GM13976 (cell line): ENCODE results near the gene RNF187.

ENCODE experiments used
- DNase-seq: peaks from one replicate; pipeline ENCODE4 v3.0.0; 2012; ENCODE audit warnings: low spot score
- in situ Hi-C: fragments of 300-500 bp; cut with MboI; formaldehyde crosslinking; loops from one replicate; pipeline ENCODE4 v1.12.0; 2022; ENCODE audit warnings: low sequenced_read_pairs, mixed read lengths, inconsistent platforms; ENCODE audit not compliant: unreplicated experiment
- TF ChIP-seq, protein P1 (sequence below): IDR thresholded peaks from 2 replicates; pipeline ENCODE4 v1.5.1; 2012; ENCODE audit warnings: borderline replicate concordance, mild to moderate bottlenecking; ENCODE audit not compliant: insufficient read depth; ENCODE audit errors: extremely low read depth, missing control alignments, control extremely low read depth

RNF187 gene

DNA sequence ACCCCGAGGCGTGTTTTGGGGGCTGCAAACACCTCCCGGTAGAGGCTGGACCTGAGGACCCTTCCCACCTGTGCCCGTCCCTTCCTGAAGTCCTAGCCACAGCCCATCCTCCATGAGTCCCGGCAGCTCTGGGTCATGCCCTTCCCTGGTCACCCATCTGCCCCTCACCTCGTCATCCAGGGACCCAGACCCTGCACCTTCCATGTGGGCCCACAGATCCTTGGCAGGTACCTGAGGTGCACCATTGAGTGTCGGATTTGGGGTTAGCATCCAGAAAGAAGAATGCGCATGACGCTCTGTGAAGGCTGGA, 6.8 kb downstream of the RNF187 start:
- in situ Hi-C loops: no loop called here

DNA sequence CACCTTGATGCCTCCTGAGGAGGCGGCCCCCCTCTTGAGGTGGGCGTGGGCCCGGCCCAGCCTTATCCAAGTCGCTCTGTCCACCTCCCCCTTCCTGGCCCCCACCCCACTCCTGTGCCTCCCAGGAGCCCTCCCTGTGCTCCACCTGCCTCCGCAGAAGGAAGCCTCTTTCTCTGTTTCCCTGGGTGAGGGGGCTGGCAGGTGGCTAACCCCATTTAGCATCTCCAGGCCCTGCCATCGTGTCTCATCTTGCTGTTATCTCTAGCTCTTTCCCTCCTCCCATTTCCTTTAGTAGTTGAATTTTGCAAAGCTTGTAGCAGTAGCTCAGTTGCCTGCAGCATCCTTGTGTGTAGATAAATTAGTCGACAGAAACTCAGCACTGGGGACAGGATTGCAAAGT, 7.2 kb downstream of the RNF187 start:
- TF ChIP-seq, protein P1, sequence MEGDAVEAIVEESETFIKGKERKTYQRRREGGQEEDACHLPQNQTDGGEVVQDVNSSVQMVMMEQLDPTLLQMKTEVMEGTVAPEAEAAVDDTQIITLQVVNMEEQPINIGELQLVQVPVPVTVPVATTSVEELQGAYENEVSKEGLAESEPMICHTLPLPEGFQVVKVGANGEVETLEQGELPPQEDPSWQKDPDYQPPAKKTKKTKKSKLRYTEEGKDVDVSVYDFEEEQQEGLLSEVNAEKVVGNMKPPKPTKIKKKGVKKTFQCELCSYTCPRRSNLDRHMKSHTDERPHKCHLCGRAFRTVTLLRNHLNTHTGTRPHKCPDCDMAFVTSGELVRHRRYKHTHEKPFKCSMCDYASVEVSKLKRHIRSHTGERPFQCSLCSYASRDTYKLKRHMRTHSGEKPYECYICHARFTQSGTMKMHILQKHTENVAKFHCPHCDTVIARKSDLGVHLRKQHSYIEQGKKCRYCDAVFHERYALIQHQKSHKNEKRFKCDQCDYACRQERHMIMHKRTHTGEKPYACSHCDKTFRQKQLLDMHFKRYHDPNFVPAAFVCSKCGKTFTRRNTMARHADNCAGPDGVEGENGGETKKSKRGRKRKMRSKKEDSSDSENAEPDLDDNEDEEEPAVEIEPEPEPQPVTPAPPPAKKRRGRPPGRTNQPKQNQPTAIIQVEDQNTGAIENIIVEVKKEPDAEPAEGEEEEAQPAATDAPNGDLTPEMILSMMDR: no peak
- no peak for DNase-seq
- in situ Hi-C loops: no loop called here

More for the DNA sequence above, 6.8 kb downstream of the RNF187 start:
- no peak for DNase-seq
- TF ChIP-seq, protein P1: no peak

DNA sequence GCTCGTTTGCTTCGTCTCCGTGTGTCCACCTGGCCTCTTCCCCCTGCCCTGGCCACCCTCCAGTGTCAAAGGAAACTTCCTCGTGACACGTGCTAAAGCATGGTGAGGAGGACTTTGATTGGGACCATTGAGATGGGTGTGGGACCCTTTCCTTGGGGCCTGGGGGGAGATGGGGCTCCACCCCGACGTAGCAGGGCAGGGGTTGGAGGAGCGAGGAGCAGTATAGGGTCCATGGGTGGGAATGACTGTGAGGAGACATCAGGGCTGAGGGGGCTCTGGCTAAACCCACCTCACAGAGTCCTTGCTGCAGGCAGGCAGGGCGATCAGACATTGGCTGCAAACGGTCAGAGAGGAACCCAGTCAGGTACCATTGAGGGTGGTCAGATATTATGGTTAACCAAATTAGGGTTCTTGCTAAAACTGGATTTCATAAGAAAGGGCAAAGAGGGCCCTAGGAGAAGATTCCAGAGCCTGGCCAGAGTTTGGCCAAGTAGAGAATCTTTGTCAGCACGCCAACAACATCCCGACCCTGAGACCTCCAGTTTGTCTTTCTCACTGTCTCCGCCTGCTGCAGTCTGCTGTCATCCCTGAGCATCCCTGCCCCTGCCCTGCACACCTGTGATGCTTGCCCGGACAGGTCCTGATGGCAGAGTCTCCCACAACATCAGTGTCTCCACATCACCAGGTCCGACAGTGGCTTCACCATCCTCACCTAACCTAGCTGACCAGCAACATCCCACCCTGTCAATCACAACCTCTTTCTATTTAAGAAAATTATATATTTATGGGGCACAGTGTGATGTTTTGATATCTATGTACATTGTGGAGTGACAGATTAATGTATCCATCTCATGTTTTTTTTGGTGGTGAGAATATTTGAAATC, 8.0 kb downstream of the RNF187 start:
- DNase-seq: no peak
- TF ChIP-seq, protein P1: no peak
- in situ Hi-C loops: no loop called here

DNA sequence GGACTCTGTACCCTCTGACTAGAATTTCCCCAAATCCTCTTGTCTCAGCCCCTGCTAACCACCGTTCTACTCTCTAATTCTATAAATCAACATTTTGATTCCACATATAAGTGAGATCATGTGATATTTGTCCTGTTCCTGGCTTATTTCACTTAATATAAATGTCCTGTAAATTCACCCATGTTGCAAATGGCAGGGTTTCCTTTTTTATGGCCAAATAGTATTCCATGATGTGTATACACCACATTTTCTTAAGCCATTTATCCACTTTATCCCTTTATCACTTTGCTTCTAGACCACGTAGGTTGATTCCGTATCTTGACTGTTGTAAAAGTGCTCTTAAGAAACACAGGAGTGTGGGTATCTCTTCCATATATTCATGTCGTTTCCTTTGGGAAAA, 8.9 kb downstream of the RNF187 start:
- in situ Hi-C loops: no loop called here
- DNase-seq: no peak
- TF ChIP-seq, protein P1: no peak

DNA sequence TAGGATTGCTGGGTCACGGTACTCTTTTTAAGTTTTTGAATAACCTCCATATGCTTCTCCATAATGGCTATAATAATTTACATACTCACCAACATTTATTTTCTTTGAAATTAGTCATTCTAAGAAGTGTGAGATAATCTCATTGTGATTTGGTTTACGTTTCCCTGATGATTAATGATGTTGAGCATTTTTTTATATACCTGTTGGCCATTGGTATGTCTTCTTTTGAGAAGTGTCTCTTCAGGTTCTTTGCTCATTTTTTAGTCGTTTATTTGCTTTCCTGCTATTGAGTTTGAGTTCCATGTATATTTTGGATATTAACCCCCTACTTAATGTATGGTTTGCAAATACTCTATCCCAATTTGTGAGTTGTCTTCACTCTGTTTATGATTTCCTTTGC, 9.3 kb downstream of the RNF187 start:
- in situ Hi-C loops: no loop called here
- TF ChIP-seq, protein P1: no peak
- no peak for DNase-seq

DNA sequence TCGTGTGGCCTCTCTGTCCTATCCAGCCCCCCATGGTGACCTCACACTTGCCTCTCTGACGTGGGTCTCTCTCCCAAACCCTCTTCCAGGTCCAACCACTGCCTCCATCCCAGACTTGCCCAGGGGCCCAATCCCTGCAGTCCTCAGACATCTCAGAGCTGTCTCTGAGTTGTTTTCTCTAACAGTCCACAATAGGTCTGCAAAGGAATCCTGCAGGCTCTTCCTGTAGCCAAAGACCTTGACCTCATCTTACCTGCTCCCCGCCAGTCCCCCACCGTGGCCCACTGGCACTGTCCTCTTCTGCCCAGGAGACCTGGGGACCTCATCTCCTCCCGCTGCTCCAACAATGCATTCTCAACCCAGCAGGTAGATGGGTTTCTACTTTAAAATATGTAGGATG, 10.0 kb downstream of the RNF187 start:
- DNase-seq: no peak
- in situ Hi-C loops: no loop called here
- TF ChIP-seq, protein P1: no peak
